GM23248 (cell line): ENCODE measurements around the gene NOG. TPM values are rescaled to one million over a fixed set of nuclear protein-coding genes. Genes with fewer than 3 reads are reported as not detected.

Source experiments
- DNase-seq: peaks from one replicate; pipeline ENCODE4 v3.0.0-alpha.2; 2015
- H2AFZ ChIP-seq: fragments of 200-600 bp; sonication (generic); 2 replicates; pipeline ENCODE4 v1.6.1; 2016; ENCODE audit warnings: antibody characterized with exemption
- H3F3A ChIP-seq: fragments of 200-600 bp; sonication (generic); 2 replicates; pipeline ENCODE4 v1.6.1; 2016; ENCODE audit warnings: mild to moderate bottlenecking, antibody characterized with exemption, mixed run types; ENCODE audit not compliant: insufficient read depth
- H3K27ac ChIP-seq: fragments of 200-600 bp; sonication (generic); 2 replicates; pipeline ENCODE4 v1.5.1; 2016; ENCODE audit warnings: mild to moderate bottlenecking
- H3K27me3 ChIP-seq: fragments of 200-600 bp; sonication (generic); replicated peaks from 2 replicates; pipeline ENCODE4 v1.6.1; 2016; ENCODE audit warnings: mild to moderate bottlenecking; ENCODE audit not compliant: insufficient read depth
- H3K36me3 ChIP-seq: fragments of 200-600 bp; sonication (generic); 2 replicates; pipeline ENCODE4 v1.6.1; 2016; ENCODE audit warnings: low read depth, mild to moderate bottlenecking
- H3K4me1 ChIP-seq: fragments of 200-600 bp; sonication (generic); 2 replicates; pipeline ENCODE4 v1.6.1; 2016; ENCODE audit warnings: mild to moderate bottlenecking; ENCODE audit not compliant: insufficient read depth
- H3K4me2 ChIP-seq: fragments of 200-600 bp; sonication (generic); one replicate; pipeline ENCODE4 v1.6.1; 2016; ENCODE audit warnings: mild to moderate bottlenecking; ENCODE audit not compliant: unreplicated experiment
- H3K4me3 ChIP-seq: fragments of 200-600 bp; sonication (generic); 2 replicates; pipeline ENCODE4 v1.5.1; 2016; ENCODE audit warnings: mild to moderate bottlenecking
- H3K79me2 ChIP-seq: fragments of 200-600 bp; sonication (generic); 2 replicates; pipeline ENCODE4 v1.6.1; 2016; ENCODE audit warnings: mild to moderate bottlenecking; ENCODE audit not compliant: insufficient read depth
- H3K9ac ChIP-seq: fragments of 200-600 bp; sonication (generic); 2 replicates; pipeline ENCODE4 v1.6.1; 2016; ENCODE audit warnings: mild to moderate bottlenecking
- H3K9me2 ChIP-seq: fragments of 200-600 bp; sonication (generic); 2 replicates; pipeline ENCODE4 v1.6.1; 2016; ENCODE audit warnings: mixed run types, mild to moderate bottlenecking, moderate library complexity; ENCODE audit not compliant: insufficient read depth
- H3K9me3 ChIP-seq: fragments of 200-600 bp; sonication (generic); one replicate; pipeline ENCODE4 v1.6.1; 2017; ENCODE audit warnings: low read depth
- H4K20me1 ChIP-seq: fragments of 200-600 bp; sonication (generic); 2 replicates; pipeline ENCODE4 v1.6.0; 2016; ENCODE audit not compliant: insufficient read depth
- EZH2 ChIP-seq: fragments of 200-600 bp; sonication (generic); IDR thresholded peaks from 2 replicates; pipeline ENCODE4 v1.6.1; 2018; ENCODE audit warnings: antibody characterized with exemption, mild to moderate bottlenecking; ENCODE audit not compliant: insufficient read depth, poor library complexity, severe bottlenecking
- EZH2phosphoT487 ChIP-seq: fragments of 200-600 bp; sonication (generic); IDR thresholded peaks from 2 replicates; pipeline ENCODE4 v1.6.1; 2018; ENCODE audit warnings: antibody characterized with exemption, moderate library complexity, mild to moderate bottlenecking, low read depth; ENCODE audit not compliant: insufficient read depth
- WGBS, 2 experiments: methylation state at CpG; one replicate each; pipeline ENCODE4 v1.1.6; 2015 to 2017; ENCODE audit warnings: low lambda C conversion rate in 2 of 2, low coverage in 1 of 2; ENCODE audit errors: missing lambda C conversion rate in 2 of 2; 5-methylcytosine and 5-hydroxymethylcytosine counted together
- in situ Hi-C: fragments of 300-500 bp; cut with MboI; formaldehyde crosslinking; loops from 2 replicates; pipeline ENCODE4 v1.15.0; 2020
- polyA plus RNA-seq: library from polyadenylated mRNA; unstranded; fragments of >200 nt; fragmentation: Nextera tagmentation; extraction: Ambion mirVana; gene quantifications from 2 replicates; pipeline ENCODE4 v1.2.1, GENCODE V29; 2016
- total RNA-seq: library from RNA; depleted of rRNA; stranded (reverse); fragments of >200 nt; shearing (Covaris generic); gene quantifications from 2 replicates; pipeline ENCODE4 v1.2.3, GENCODE V29; 2014

NOG gene
- total and polyA plus RNA-seq, 2 experiments from 2014 or later: 4.4 to 6.7 TPM

DNA sequence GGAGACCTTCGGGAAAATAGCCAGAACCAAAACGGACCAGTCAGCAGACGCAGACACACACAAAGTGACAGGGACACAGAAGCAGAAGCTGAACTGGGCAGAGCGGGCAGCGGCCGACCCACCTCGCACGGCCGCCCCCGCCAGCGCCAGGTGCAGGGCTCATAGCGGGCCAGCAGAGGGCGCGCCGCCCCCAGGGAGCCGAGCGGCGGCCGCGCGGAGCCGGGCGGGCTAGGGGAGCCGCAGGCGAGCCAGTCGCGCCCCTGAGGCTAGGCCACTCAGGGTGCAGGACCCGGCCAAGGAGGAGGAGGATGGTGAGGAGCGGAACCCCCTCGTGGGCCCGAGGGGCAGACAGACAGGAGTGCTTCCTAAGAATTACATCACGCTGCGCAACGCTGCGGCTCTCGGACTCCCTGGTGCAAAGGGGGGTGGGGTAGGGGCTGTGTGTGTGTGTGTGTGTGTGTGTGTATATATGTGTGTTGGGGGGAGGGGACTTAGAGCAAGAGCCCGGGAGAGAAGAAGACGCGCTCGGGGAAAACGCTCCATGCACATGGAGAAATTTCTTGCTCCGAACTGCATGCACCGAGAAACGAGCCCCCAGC is 913 bp upstream of the NOG start:
- peak overlapping the region; percentile 15; the same call in 1 of the 2 replicates for H3K9ac ChIP-seq
- no peaks in the 10 kb centered on the region for H3K36me3 ChIP-seq
- H2AFZ ChIP-seq: peak overlapping the region; percentile 74
- H3F3A ChIP-seq: no peaks in the 10 kb centered on the region
- no peaks in the 10 kb centered on the region for H3K79me2 ChIP-seq
- peaks cover 25% of the 10 kb centered on the region for H3K27me3 ChIP-seq
- peak overlapping the region; percentile 76 for H3K4me3 ChIP-seq
- H3K4me2 ChIP-seq: peak overlapping the region; percentile 88
- no peaks in the 10 kb centered on the region for H4K20me1 ChIP-seq
- no peaks in the 10 kb centered on the region for H3K9me2 ChIP-seq
- in situ Hi-C loops: loop anchor here (10.0 kb wide), 2 partner anchors 122 to 352 kb away; no protein-coding TSS in a partner anchor
- peaks cover 8% of the 10 kb centered on the region; the same call in 1 of the 2 replicates for H3K4me1 ChIP-seq
- DNase-seq: peak; percentile 75
- H3K27ac ChIP-seq: no peak overlapping the region
- TF ChIP-seq EZH2phosphoT487: no peak
- TF ChIP-seq EZH2: no peak
- H3K9me3 ChIP-seq: no peaks in the 10 kb centered on the region
- 1% methylated on average over 36 to 43 of the region's 44 CpGs for WGBS, 2 experiments

DNA sequence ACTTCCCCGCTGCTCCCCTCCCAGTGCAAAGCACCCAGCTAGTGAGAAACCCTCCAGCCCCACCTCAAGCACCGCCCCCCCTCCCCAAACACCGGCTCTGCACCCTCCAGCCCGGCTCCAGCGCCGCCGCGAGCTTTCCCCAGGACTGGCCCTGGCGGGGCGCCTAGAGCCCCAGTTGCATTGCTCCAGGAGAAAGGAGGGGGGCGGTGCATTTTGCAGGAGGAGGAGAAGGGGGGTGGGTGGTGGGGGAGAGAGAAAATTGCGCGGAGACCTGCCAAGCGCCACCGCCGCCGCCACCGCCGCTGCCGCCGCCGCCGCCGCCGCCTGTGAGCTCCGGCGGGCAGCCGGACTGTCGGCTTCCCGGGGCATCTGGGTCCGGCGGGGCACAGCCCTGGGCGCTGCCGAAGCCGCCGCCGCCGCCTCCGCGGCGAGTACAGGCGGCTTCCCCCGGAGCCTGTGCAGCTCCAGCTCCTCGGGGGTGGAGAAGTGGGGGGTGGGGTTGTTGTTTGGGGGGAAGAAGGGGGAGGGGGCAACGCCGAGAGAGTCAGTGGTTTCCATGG is 333 bp upstream of the NOG start:
- no peak for TF ChIP-seq EZH2
- TF ChIP-seq EZH2phosphoT487: no peak
- H3K9ac ChIP-seq: peak overlapping the region; percentile 41; the same call in 1 of the 2 replicates
- peaks cover 8% of the 10 kb centered on the region; the same call in 1 of the 2 replicates for H3K4me1 ChIP-seq
- no peaks in the 10 kb centered on the region for H3K36me3 ChIP-seq
- H3F3A ChIP-seq: no peaks in the 10 kb centered on the region
- no peaks in the 10 kb centered on the region for H3K79me2 ChIP-seq
- in situ Hi-C loops: loop anchor here (10.0 kb wide), 2 partner anchors 122 to 352 kb away; no protein-coding TSS in a partner anchor
- peak overlapping the region; percentile 31; the same call in 1 of the 2 replicates for H3K27ac ChIP-seq
- no peaks in the 10 kb centered on the region for H3K9me2 ChIP-seq
- H3K9me3 ChIP-seq: no peaks in the 10 kb centered on the region
- H3K27me3 ChIP-seq: peaks cover 28% of the 10 kb centered on the region
- H2AFZ ChIP-seq: peak overlapping the region; percentile 74
- no peaks in the 10 kb centered on the region for H4K20me1 ChIP-seq
- peak overlapping the region; percentile 88 for H3K4me2 ChIP-seq
- peak; percentile 79 for DNase-seq
- 1 to 2% methylated on average over 13 to 46 of the region's 46 CpGs for WGBS, 2 experiments
- peak overlapping the region; percentile 76 for H3K4me3 ChIP-seq

GRCh38 chr17:56594320-56595107 is 1.0 kb downstream of the NOG start:
- Histone ChIP-seq H3K9me2 (no peaks in the 10 kb centered on the region), H3K79me2 (no peaks in the 10 kb centered on the region), H3K9me3 (no peaks in the 10 kb centered on the region), H3K4me1 (peaks cover 8% of the 10 kb centered on the region; the same call in 1 of the 2 replicates), H3K4me3 (peak overlapping the region; percentile 76), H2AFZ (peak overlapping the region; percentile 74), H3F3A (no peaks in the 10 kb centered on the region), H3K4me2 (peak overlapping the region; percentile 88), H3K27me3 (peaks cover 20% of the 10 kb centered on the region), H3K9ac (peak overlapping the region; percentile 41; the same call in 1 of the 2 replicates), H4K20me1 (no peaks in the 10 kb centered on the region), H3K36me3 (no peaks in the 10 kb centered on the region), H3K27ac (no peak overlapping the region)
- no peak for TF ChIP-seq EZH2phosphoT487
- no peak for TF ChIP-seq EZH2
- peak; percentile 59 for DNase-seq
- in situ Hi-C loops: loop anchor here (10.0 kb wide), 2 partner anchors 120 to 350 kb away; no protein-coding TSS in a partner anchor
- WGBS, 2 experiments: 1 to 2% methylated on average over 31 to 46 of the region's 61 CpGs

- DNase-seq: no peak
- Histone ChIP-seq H3K36me3 (no peaks in the 10 kb centered on the region), H3K9me2 (no peaks in the 10 kb centered on the region), H3K27ac (no peak overlapping the region), H3K4me1 (peaks cover 8% of the 10 kb centered on the region; the same call in 1 of the 2 replicates), H3K4me2 (peak overlapping the region; percentile 88), H3K27me3 (peaks cover 20% of the 10 kb centered on the region), H3K9ac (no peak overlapping the region), H3F3A (no peaks in the 10 kb centered on the region), H4K20me1 (no peaks in the 10 kb centered on the region), H3K79me2 (no peaks in the 10 kb centered on the region), H3K4me3 (peak overlapping the region; percentile 76), H2AFZ (no peak overlapping the region), H3K9me3 (no peaks in the 10 kb centered on the region)
- TF ChIP-seq EZH2: no peak
- no peak for TF ChIP-seq EZH2phosphoT487
- in situ Hi-C loops: loop anchor here (10.0 kb wide), 2 partner anchors 120 to 350 kb away; no protein-coding TSS in a partner anchor
- 2 to 4% methylated on average over 7 of the region's 7 CpGs for WGBS, 2 experiments
Observed at GRCh38 chr17:56595108-56595418, 1.6 kb downstream of the NOG start.
